H1 (cell line): ENCODE results near the gene TLR8. TPM values are rescaled to one million over a fixed set of nuclear protein-coding genes. Genes with fewer than 3 reads are reported as not detected.

ENCODE experiments used
- JUND ChIP-seq: IDR thresholded peaks from 2 replicates; pipeline ENCODE4 v1.6.1; 2011; ENCODE audit warnings: mild to moderate bottlenecking, improper control_type of control experiment, low read length
- NANOG ChIP-seq: IDR thresholded peaks from 2 replicates; pipeline ENCODE4 v1.6.1; 2011; ENCODE audit warnings: low read length, low read depth, mild to moderate bottlenecking, inconsistent platforms; ENCODE audit not compliant: insufficient read depth, poor library complexity, severe bottlenecking
- POU5F1 ChIP-seq: IDR thresholded peaks from 2 replicates; pipeline ENCODE4 v1.6.1; 2011; ENCODE audit warnings: low read depth, mild to moderate bottlenecking, low read length, moderate library complexity
- polyA plus RNA-seq, 7 experiments: library from polyadenylated mRNA; depleted of rRNA in 3 of 7; stranded (reverse) in 5 of 7; unstranded in 2 of 7; fragments of >200 nt in 5 of 7; fragments of 200-250 nt in 2 of 7; gene quantifications; 1 replicate in 5 of 7; 2 replicates in 1 of 7; 4 replicates in 1 of 7; pipeline versions ENCODE4 v1.2.1 to v1.2.3, GENCODE V29; 2011 to 2013; ENCODE audit warnings: missing spikeins in 2 of 7, mixed read lengths in 2 of 7
- total RNA-seq: library from RNA; stranded (reverse); fragmentation: NEBNext Ultra II Directional; extraction: Animal tissue kit (Norgen Biotek cat#: 25700); gene quantifications from 2 replicates; pipeline ENCODE4 v1.2.1, GENCODE V29; 2021

The TLR8 gene
- total and polyA plus RNA-seq, 2 of the 8 experiments (the other 6 are each of a cell fraction or from before 2014, with no cell fraction given), result not detected

DNA sequence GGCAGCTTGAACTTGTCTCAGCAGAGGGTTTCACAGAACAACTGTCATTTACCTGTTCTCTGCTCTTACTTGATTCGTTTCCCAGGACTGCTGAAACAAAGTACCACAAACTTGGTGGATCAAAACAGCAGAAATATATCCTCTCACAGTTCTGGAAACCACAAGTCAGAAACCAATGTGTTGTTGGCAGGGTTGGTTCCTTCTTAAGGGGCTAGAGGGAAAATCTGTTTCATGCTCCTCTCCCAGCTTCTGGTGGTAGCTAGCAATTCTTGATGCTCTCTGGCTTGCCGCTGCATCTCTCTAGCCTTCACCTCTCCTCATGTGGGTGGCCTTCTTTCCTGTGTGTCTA is 4.7 kb downstream of the TLR8 start (continued):
- TF ChIP-seq JUND, result no peak
- TF ChIP-seq NANOG, result no peak
- TF ChIP-seq POU5F1, result no peak
